GM13977 (cell line): ENCODE data around the gene LRRC1.

ENCODE experiments used
- DNase-seq: peaks from one replicate; pipeline ENCODE4 v3.0.0; 2012; ENCODE audit warnings: low spot score
- CTCF ChIP-seq: IDR thresholded peaks from 2 replicates; pipeline ENCODE4 v1.5.1; 2012; ENCODE audit warnings: mild to moderate bottlenecking, control low read depth; ENCODE audit not compliant: insufficient read depth; ENCODE audit errors: extremely low read depth, missing control alignments
- in situ Hi-C: fragments of 300-500 bp; cut with MboI; formaldehyde crosslinking; loops from one replicate; pipeline ENCODE4 v1.12.0; 2022; ENCODE audit warnings: low sequenced_read_pairs, low pct_unique_long_range_greater_than_20kb, mixed read lengths, inconsistent platforms; ENCODE audit not compliant: unreplicated experiment

Gene LRRC1

GRCh38 chr6:53828966-53829697 is 34.3 kb downstream of the LRRC1 start:
- in situ Hi-C loops, result no loop called here
- TF ChIP-seq CTCF, result no peak
- no peak for DNase-seq

DNA sequence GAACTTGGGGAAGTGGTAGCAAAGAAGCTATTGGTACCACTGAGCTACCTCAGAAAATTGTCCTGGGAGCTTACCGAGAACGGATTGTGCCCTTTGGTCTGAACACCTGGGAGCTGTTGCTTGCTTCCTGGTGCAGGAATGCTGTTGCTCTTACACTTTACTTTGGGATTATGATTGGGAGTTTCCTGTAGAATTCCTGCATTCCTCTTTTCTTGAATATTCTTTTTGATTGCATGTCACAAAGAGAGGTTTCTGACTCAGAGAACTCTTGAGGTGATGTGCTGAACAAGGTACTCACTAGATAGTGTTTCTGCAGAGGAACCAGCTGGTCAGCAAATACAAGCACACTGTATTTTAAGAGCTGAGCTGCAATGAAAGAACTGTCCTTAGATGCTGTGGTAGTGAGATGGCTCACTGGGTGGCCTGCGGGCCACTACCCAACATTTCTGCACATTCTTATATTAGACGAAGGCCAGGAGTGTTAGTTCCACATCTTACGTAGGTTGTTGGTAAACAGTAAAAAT is 35.0 kb downstream of the LRRC1 start:
- TF ChIP-seq CTCF, result no peak
- DNase-seq, result no peak
- in situ Hi-C loops, result no loop called here

DNA sequence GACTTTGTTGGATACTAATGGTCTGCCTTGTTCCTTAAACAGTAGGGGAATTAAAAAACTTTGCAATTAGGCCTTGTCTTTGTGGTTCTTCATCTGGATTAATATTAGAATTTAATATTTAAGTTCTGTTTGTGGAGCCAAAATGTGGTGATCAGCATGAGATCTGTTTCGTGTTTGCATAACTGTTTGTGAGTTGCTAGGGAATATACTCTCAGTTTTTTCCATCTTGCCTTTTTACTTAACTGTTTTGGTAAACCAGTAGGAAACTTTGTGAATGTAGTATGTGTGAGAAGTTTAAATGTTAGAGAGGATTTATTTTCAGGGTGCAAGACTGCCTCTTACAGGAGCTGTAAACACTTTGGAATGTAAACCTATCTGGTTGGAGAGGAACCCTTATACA is 35.6 kb downstream of the LRRC1 start:
- no peak for DNase-seq
- TF ChIP-seq CTCF, result no peak
- in situ Hi-C loops, result no loop called here

- in situ Hi-C loops, result no loop called here
- no peak for DNase-seq
- TF ChIP-seq CTCF, result no peak
These were observed 36.5 kb downstream of the LRRC1 start for GRCh38 chr6:53831081-53831869.

- no peak for DNase-seq
- TF ChIP-seq CTCF, result no peak
- in situ Hi-C loops, result no loop called here
These were observed 37.3 kb downstream of the LRRC1 start for GRCh38 chr6:53831936-53832660.

- in situ Hi-C loops, result no loop called here
- DNase-seq, result no peak
- no peak for TF ChIP-seq CTCF
These were observed 38.4 kb downstream of the LRRC1 start for GRCh38 chr6:53833155-53833554.
